ENCODE measurements around the gene HAP1. TPM values are rescaled to one million over a fixed set of nuclear protein-coding genes. Genes with fewer than 3 reads are reported as not detected.
"Not testable (repeated sequence)": the region's sequence is repeated elsewhere in the genome, so short reads cannot be mapped to it uniquely, and the experiment has no call there.

Gene HAP1
- total RNA-seq, 3 donors from 2014 or later, result 0.12 to 2.8 (median 0.32) TPM

- DNase-seq, result peak; percentile 71 to 77 (median 76)
- H3K36me3 ChIP-seq (ENCODE audit: low read depth), result no peaks in the 10 kb centered on the region
- no peak for TF ChIP-seq CTCF (IDR thresholded peaks at IDR 0.05)
- ATAC-seq, result peak; percentile 38
- intact Hi-C loops (cut with DNase I, micrococcal nuclease), result no loop called here
- H3K4me1 ChIP-seq (ENCODE audit: low read depth), result peaks cover 81% of the 10 kb centered on the region
- no peak overlapping the region for H3K4me3 ChIP-seq
- H3K9me3 ChIP-seq, result no peaks in the 10 kb centered on the region
These were observed 43.2 kb upstream of the HAP1 start for GRCh38 chr17:41777574-41778188.

- DNase-seq (peak in 1 of 3 donors; percentile 58), ATAC-seq (peak; percentile 2)
- no peak for TF ChIP-seq CTCF (IDR thresholded peaks at IDR 0.05)
- peaks cover 80% of the 10 kb centered on the region for H3K4me1 ChIP-seq (ENCODE audit: low read depth)
- no peaks in the 10 kb centered on the region for H3K36me3 ChIP-seq (ENCODE audit: low read depth)
- intact Hi-C loops (cut with DNase I, micrococcal nuclease), result no loop called here
- no peak overlapping the region for H3K4me3 ChIP-seq
- H3K9me3 ChIP-seq, result no peaks in the 10 kb centered on the region
These were observed 42.7 kb upstream of the HAP1 start for GRCh38 chr17:41777157-41777573.

- H3K36me3 ChIP-seq (ENCODE audit: low read depth); H3K9me3 ChIP-seq; DNase-seq; ATAC-seq; intact Hi-C loops (cut with DNase I, micrococcal nuclease); H3K4me3 ChIP-seq: not testable (repeated sequence)
- peaks cover 87% of the 10 kb centered on the region for H3K4me1 ChIP-seq (ENCODE audit: low read depth)
These were observed 41.9 kb upstream of the HAP1 start for GRCh38 chr17:41776262-41776900.

GRCh38 chr17:41775394-41776226 lies 41.2 kb upstream of the HAP1 start:
- intact Hi-C loops (cut with DNase I, micrococcal nuclease), result no loop called here
- no peaks in the 10 kb centered on the region for H3K36me3 ChIP-seq (ENCODE audit: low read depth)
- peaks cover 88% of the 10 kb centered on the region for H3K4me1 ChIP-seq (ENCODE audit: low read depth)
- no peak overlapping the region for H3K4me3 ChIP-seq
- peak; percentile 71 to 81 (median 80) for DNase-seq
- peak; percentile 52 for ATAC-seq
- no peaks in the 10 kb centered on the region for H3K9me3 ChIP-seq
- TF ChIP-seq CTCF (IDR thresholded peaks at IDR 0.05), result no peak

- H3K4me1 ChIP-seq (ENCODE audit: low read depth), result peaks cover 74% of the 10 kb centered on the region
- H3K36me3 ChIP-seq (ENCODE audit: low read depth), result peaks cover 13% of the 10 kb centered on the region
- ATAC-seq, result no peak
- DNase-seq, result peak in 2 of 3 donors; percentile 46 to 51
- TF ChIP-seq CTCF (IDR thresholded peaks at IDR 0.05), result no peak
- no peak overlapping the region for H3K4me3 ChIP-seq
- no peaks in the 10 kb centered on the region for H3K9me3 ChIP-seq
- intact Hi-C loops (cut with DNase I, micrococcal nuclease), result no loop called here
These were observed 39.3 kb upstream of the HAP1 start for GRCh38 chr17:41773731-41774193.
